OCI-LY3 (cell line): ENCODE data around the gene NIPSNAP2.

Source experiments
- H2AFZ ChIP-seq: fragments of 200-600, 300-600 bp; shearing (Covaris generic); 2 replicates; pipeline ENCODE4 v1.6.0; 2014; ENCODE audit warnings: antibody characterized with exemption, low read depth, low read length
- H3K27ac ChIP-seq: fragments of 200-600, 300-600 bp; sonication (generic); 2 replicates; pipeline ENCODE4 v1.5.1; 2014; ENCODE audit warnings: mild to moderate bottlenecking, low read length, moderate library complexity, mixed read lengths
- H3K27me3 ChIP-seq: fragments of 200-600, 300-600 bp; sonication (generic); 2 replicates; pipeline ENCODE4 v1.6.1; 2014; ENCODE audit warnings: low read depth, low read length, mixed read lengths
- H3K36me3 ChIP-seq: fragments of 200-600, 300-600 bp; sonication (generic); replicated peaks from 2 replicates; pipeline ENCODE3; 2014; ENCODE audit warnings: low read depth, low read length, mixed read lengths
- H3K4me1 ChIP-seq: fragments of 300-600, 200-600 bp; sonication (generic); 2 replicates; pipeline ENCODE4 v1.6.1; 2014; ENCODE audit warnings: low read length, mixed read lengths
- H3K4me2 ChIP-seq: fragments of 200-600, 300-600 bp; sonication (generic); 2 replicates; pipeline ENCODE4 v1.6.1; 2014; ENCODE audit warnings: low read length, mixed read lengths
- H3K4me3 ChIP-seq: fragments of 300-600, 200-600 bp; sonication (generic); 2 replicates; pipeline ENCODE4 v1.5.1; 2014; ENCODE audit warnings: antibody characterized with exemption, mild to moderate bottlenecking, low read length, moderate library complexity
- H3K79me2 ChIP-seq: fragments of 300-600, 200-600 bp; shearing (Covaris generic); 2 replicates; pipeline ENCODE4 v1.6.1; 2014; ENCODE audit warnings: mild to moderate bottlenecking, low read length, mixed read lengths
- H3K9ac ChIP-seq: fragments of 300-600, 200-600 bp; shearing (Covaris generic); 2 replicates; pipeline ENCODE4 v1.6.0; 2014; ENCODE audit warnings: mild to moderate bottlenecking, low read length, moderate library complexity
- H3K9me3 ChIP-seq: fragments of 200-600, 300-600 bp; shearing (Covaris generic); 2 replicates; pipeline ENCODE4 v1.6.1; 2014; ENCODE audit warnings: low read length, mixed read lengths; ENCODE audit not compliant: insufficient read depth
- H4K20me1 ChIP-seq: fragments of 200-600, 300-600 bp; sonication (generic); 2 replicates; pipeline ENCODE4 v1.6.1; 2016; ENCODE audit warnings: low read length, mixed read lengths; ENCODE audit not compliant: insufficient read depth
- EZH2phosphoT487 ChIP-seq: fragments of 200-600 bp; shearing (Covaris generic); IDR thresholded peaks from 2 replicates; pipeline ENCODE4 v1.6.1; 2018; ENCODE audit warnings: antibody characterized with exemption, mixed run types, low read depth
- TF ChIP-seq, protein P1 (sequence below): fragments of 200-600, 300-600 bp; sonication (generic); IDR thresholded peaks from 2 replicates; pipeline ENCODE4 v1.5.1; 2014; ENCODE audit warnings: antibody characterized with exemption, low read length, low read depth

NIPSNAP2 gene

GRCh38 chr7:55965100-55965470 is 700 bp downstream of the NIPSNAP2 start:
- Histone ChIP-seq H3K79me2 (peaks cover 37% of the 10 kb centered on the region), H2AFZ (peak overlapping the region; percentile 4; the same call in 1 of the 2 replicates), H3K4me1 (peaks cover 7% of the 10 kb centered on the region), H3K4me3 (peak overlapping the region; percentile 80), H4K20me1 (no peaks in the 10 kb centered on the region), H3K9me3 (no peaks in the 10 kb centered on the region), H3K9ac (peak overlapping the region; percentile 69), H3K27ac (no peak overlapping the region), H3K36me3 (peaks cover 5% of the 10 kb centered on the region), H3K27me3 (no peaks in the 10 kb centered on the region), H3K4me2 (peak overlapping the region; percentile 75)
- TF ChIP-seq EZH2phosphoT487 = no peak
- TF ChIP-seq, protein P1, sequence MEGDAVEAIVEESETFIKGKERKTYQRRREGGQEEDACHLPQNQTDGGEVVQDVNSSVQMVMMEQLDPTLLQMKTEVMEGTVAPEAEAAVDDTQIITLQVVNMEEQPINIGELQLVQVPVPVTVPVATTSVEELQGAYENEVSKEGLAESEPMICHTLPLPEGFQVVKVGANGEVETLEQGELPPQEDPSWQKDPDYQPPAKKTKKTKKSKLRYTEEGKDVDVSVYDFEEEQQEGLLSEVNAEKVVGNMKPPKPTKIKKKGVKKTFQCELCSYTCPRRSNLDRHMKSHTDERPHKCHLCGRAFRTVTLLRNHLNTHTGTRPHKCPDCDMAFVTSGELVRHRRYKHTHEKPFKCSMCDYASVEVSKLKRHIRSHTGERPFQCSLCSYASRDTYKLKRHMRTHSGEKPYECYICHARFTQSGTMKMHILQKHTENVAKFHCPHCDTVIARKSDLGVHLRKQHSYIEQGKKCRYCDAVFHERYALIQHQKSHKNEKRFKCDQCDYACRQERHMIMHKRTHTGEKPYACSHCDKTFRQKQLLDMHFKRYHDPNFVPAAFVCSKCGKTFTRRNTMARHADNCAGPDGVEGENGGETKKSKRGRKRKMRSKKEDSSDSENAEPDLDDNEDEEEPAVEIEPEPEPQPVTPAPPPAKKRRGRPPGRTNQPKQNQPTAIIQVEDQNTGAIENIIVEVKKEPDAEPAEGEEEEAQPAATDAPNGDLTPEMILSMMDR = no peak

- Histone ChIP-seq H3K79me2 (peaks cover 45% of the 10 kb centered on the region), H4K20me1 (peaks cover 3% of the 10 kb centered on the region), H3K9me3 (no peaks in the 10 kb centered on the region), H3K36me3 (peaks cover 5% of the 10 kb centered on the region), H2AFZ (no peak overlapping the region), H3K9ac (no peak overlapping the region), H3K4me2 (no peak overlapping the region), H3K4me1 (peaks cover 7% of the 10 kb centered on the region), H3K27me3 (no peaks in the 10 kb centered on the region), H3K4me3 (no peak overlapping the region), H3K27ac (no peak overlapping the region)
- TF ChIP-seq, protein P1 = no peak
- no peak for TF ChIP-seq EZH2phosphoT487
Measured at GRCh38 chr7:55965805-55966421, 1.5 kb downstream of the NIPSNAP2 start.

GRCh38 chr7:55966851-55967250 is 2.5 kb downstream of the NIPSNAP2 start:
- Histone ChIP-seq H3K9ac (no peak overlapping the region), H4K20me1 (peaks cover 8% of the 10 kb centered on the region), H3K27ac (no peak overlapping the region), H3K79me2 (peaks cover 53% of the 10 kb centered on the region), H3K36me3 (peaks cover 5% of the 10 kb centered on the region), H2AFZ (no peak overlapping the region), H3K27me3 (no peaks in the 10 kb centered on the region), H3K4me1 (peaks cover 7% of the 10 kb centered on the region), H3K4me3 (no peak overlapping the region), H3K4me2 (no peak overlapping the region), H3K9me3 (no peaks in the 10 kb centered on the region)
- TF ChIP-seq, protein P1 = no peak
- TF ChIP-seq EZH2phosphoT487 = no peak

- TF ChIP-seq, protein P1 = no peak
- no peak for TF ChIP-seq EZH2phosphoT487
- Histone ChIP-seq H4K20me1 (peaks cover 8% of the 10 kb centered on the region), H3K9ac (no peak overlapping the region), H3K4me1 (peaks cover 3% of the 10 kb centered on the region; the same call in 1 of the 2 replicates), H3K27ac (no peak overlapping the region), H3K27me3 (no peaks in the 10 kb centered on the region), H3K4me2 (no peak overlapping the region), H3K79me2 (peaks cover 71% of the 10 kb centered on the region), H3K4me3 (no peak overlapping the region), H2AFZ (no peak overlapping the region), H3K36me3 (peaks cover 5% of the 10 kb centered on the region), H3K9me3 (no peaks in the 10 kb centered on the region)
Measured at GRCh38 chr7:55969391-55969790, 5.0 kb downstream of the NIPSNAP2 start.
